IMR-90 (cell line): Measurements from ENCODE around the gene CWH43.
"Not testable (repeated sequence)": the region's sequence is repeated elsewhere in the genome, so short reads cannot be mapped to it uniquely, and the experiment has no call there.

ENCODE experiments used
- NFE2L2 ChIP-seq: fragments of 150-350 bp; IDR thresholded peaks from 2 replicates; pipeline ENCODE4 v1.6.1; 2016; ENCODE audit warnings: low read depth, mild to moderate bottlenecking, low read length
- POLR2A ChIP-seq: IDR thresholded peaks from 2 replicates; pipeline ENCODE4 v1.6.1; 2012; ENCODE audit warnings: mild to moderate bottlenecking, low read depth, low read length
- TF ChIP-seq, protein P1 (sequence below): conservative IDR thresholded peaks from 2 replicates; pipeline ENCODE4 v1.5.1; 2012; ENCODE audit warnings: mild to moderate bottlenecking, low read depth, low read length, improper control_type of control experiment

DNA sequence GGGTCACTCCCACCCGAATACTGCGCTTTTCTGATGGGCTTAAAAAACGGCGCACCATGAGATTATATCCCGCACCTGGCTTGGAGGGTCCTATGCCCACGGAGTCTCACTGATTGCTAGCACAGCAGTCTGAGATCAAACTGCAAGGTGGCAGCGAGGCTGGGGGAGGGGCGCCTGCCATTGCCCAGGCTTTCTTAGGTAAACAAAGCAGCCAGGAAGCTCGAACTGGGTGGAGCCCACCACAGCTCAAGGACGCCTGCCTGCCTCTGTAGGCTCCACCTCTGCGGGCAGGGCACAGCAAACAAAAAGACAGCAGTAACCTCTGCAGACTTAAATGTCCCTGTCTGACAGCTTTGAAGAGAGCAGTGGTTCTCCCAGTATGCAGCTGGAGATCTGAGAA lies 86.1 kb downstream of the CWH43 start:
- TF ChIP-seq POLR2A, NFE2L2: not testable (repeated sequence)
- TF ChIP-seq, protein P1, sequence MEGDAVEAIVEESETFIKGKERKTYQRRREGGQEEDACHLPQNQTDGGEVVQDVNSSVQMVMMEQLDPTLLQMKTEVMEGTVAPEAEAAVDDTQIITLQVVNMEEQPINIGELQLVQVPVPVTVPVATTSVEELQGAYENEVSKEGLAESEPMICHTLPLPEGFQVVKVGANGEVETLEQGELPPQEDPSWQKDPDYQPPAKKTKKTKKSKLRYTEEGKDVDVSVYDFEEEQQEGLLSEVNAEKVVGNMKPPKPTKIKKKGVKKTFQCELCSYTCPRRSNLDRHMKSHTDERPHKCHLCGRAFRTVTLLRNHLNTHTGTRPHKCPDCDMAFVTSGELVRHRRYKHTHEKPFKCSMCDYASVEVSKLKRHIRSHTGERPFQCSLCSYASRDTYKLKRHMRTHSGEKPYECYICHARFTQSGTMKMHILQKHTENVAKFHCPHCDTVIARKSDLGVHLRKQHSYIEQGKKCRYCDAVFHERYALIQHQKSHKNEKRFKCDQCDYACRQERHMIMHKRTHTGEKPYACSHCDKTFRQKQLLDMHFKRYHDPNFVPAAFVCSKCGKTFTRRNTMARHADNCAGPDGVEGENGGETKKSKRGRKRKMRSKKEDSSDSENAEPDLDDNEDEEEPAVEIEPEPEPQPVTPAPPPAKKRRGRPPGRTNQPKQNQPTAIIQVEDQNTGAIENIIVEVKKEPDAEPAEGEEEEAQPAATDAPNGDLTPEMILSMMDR = not testable (repeated sequence)
